ENCODE results near the gene SNRNP25.

Gene SNRNP25

GRCh38 chr16:67183-67791, 13.7 kb downstream of the SNRNP25 start:
- TF ChIP-seq HDGF (IDR thresholded peaks at IDR 0.05; ENCODE audit: borderline replicate concordance) (no peak), L3MBTL2 (conservative IDR thresholded peaks at IDR 0.05) (no peak), BHLHE40 (IDR thresholded peaks at IDR 0.05; ENCODE audit: borderline replicate concordance) (no peak), NFRKB (IDR thresholded peaks at IDR 0.05) (no peak), TARDBP (IDR thresholded peaks at IDR 0.05) (no peak), LEF1 (IDR thresholded peaks at IDR 0.05; ENCODE audit: borderline replicate concordance) (no peak), ZNF384 (IDR thresholded peaks at IDR 0.05) (no peak), PKNOX1 (IDR thresholded peaks at IDR 0.05) (no peak), FOXK2 (IDR thresholded peaks at IDR 0.05) (no peak), ARNT (IDR thresholded peaks at IDR 0.05) (no peak)
- no peak for DNase-seq (ENCODE audit: extremely low spot score)
- ChIA-PET POLR2A (interaction anchor here (3.3 to 8.3 kb wide), 2 partner anchors 10 to 14 kb away, joined by 13 to 31 read pairs; partner anchors contain the start of genes MPG, POLR3K and SNRNP25), CTCF (interaction anchor here (9.2 kb wide), 1 partner anchor 27 kb away, joined by 130 read pairs; no protein-coding TSS in a partner anchor)

GRCh38 chr16:67884-68789, 14.5 kb downstream of the SNRNP25 start:
- no peak for DNase-seq (ENCODE audit: extremely low spot score)
- CTCF ChIA-PET = interaction anchor here (9.2 kb wide), 1 partner anchor 27 kb away, joined by 130 read pairs; no protein-coding TSS in a partner anchor
- TF ChIP-seq FOXK2 (IDR thresholded peaks at IDR 0.05) (no peak), ARNT (IDR thresholded peaks at IDR 0.05) (no peak), SUZ12 (IDR thresholded peaks at IDR 0.05) (no peak), CTBP1 (IDR thresholded peaks at IDR 0.05; ENCODE audit: borderline replicate concordance) (no peak), SP1 (IDR thresholded peaks at IDR 0.05) (no peak), L3MBTL2 (conservative IDR thresholded peaks at IDR 0.05) (no peak), TARDBP (IDR thresholded peaks at IDR 0.05) (no peak), FOXA1 (IDR thresholded peaks at IDR 0.05) (no peak), BHLHE40 (IDR thresholded peaks at IDR 0.05; ENCODE audit: borderline replicate concordance) (no peak), HDGF (IDR thresholded peaks at IDR 0.05; ENCODE audit: borderline replicate concordance) (no peak)
- POLR2A ChIA-PET = interaction anchor here (3.3 to 8.3 kb wide), 2 partner anchors 9 to 15 kb away, joined by 13 to 31 read pairs; partner anchors contain the start of genes MPG, POLR3K and SNRNP25

GRCh38 chr16:69181-69580, 15.6 kb downstream of the SNRNP25 start:
- no peak for DNase-seq (ENCODE audit: extremely low spot score)
- no peak for TF ChIP-seq BHLHE40 (IDR thresholded peaks at IDR 0.05; ENCODE audit: borderline replicate concordance)
- TF ChIP-seq FOXM1 (IDR thresholded peaks at IDR 0.05; ENCODE audit: borderline replicate concordance) = no peak
- no peak for TF ChIP-seq LEF1 (IDR thresholded peaks at IDR 0.05; ENCODE audit: borderline replicate concordance)
- POLR2A ChIA-PET = interaction anchor here (8.3 kb wide), 1 partner anchor 16 kb away, joined by 31 read pairs; the partner anchor contains the start of genes POLR3K and SNRNP25
- CTCF ChIA-PET = interaction anchor here (1.2 to 9.2 kb wide), 2 partner anchors 16 to 26 kb away, joined by 3 to 130 read pairs; partner anchors contain the start of gene POLR3K

- no peak for DNase-seq (ENCODE audit: extremely low spot score)
- ChIA-PET CTCF (interaction anchor here (0.6 to 9.2 kb wide), 4 partner anchors 9 to 294 kb away, joined by 3 to 130 read pairs (median 4); partner anchors contain the start of gene HBQ1), POLR2A (interaction anchor here (0.9 to 3.8 kb wide), 4 partner anchors 18 to 27 kb away, joined by 3 to 12 read pairs (median 4); partner anchors contain the start of genes POLR3K and SNRNP25)
- no peak for TF ChIP-seq SP1 (IDR thresholded peaks at IDR 0.05)
These were observed 17.5 kb downstream of the SNRNP25 start for GRCh38 chr16:71210-71539.

GRCh38 chr16:71540-72401, 18.1 kb downstream of the SNRNP25 start:
- TF ChIP-seq SUZ12 (IDR thresholded peaks at IDR 0.05) = no peak
- TF ChIP-seq TARDBP (IDR thresholded peaks at IDR 0.05) = no peak
- TF ChIP-seq ZNF384 (IDR thresholded peaks at IDR 0.05) = no peak
- no peak for TF ChIP-seq ELF4 (IDR thresholded peaks at IDR 0.05)
- no peak for TF ChIP-seq CTBP1 (IDR thresholded peaks at IDR 0.05; ENCODE audit: borderline replicate concordance)
- POLR2A ChIA-PET = interaction anchor here (0.9 to 3.8 kb wide), 7 partner anchors 9 to 26 kb away, joined by 3 to 12 read pairs (median 3); partner anchors contain the start of genes POLR3K and SNRNP25
- CTCF ChIA-PET = interaction anchor here (0.6 to 9.2 kb wide), 6 partner anchors 9 to 293 kb away, joined by 3 to 130 read pairs (median 3); partner anchors contain the start of gene HBQ1
- DNase-seq (ENCODE audit: extremely low spot score) = peak; percentile 56

- POLR2A ChIA-PET = interaction anchor here (1.0 to 3.8 kb wide), 6 partner anchors 10 to 25 kb away, joined by 3 to 12 read pairs (median 4); partner anchors contain the start of genes POLR3K and SNRNP25
- TF ChIP-seq LEF1 (IDR thresholded peaks at IDR 0.05; ENCODE audit: borderline replicate concordance) = no peak
- no peak for TF ChIP-seq ELF4 (IDR thresholded peaks at IDR 0.05)
- no peak for TF ChIP-seq NFRKB (IDR thresholded peaks at IDR 0.05)
- TF ChIP-seq HDGF (IDR thresholded peaks at IDR 0.05; ENCODE audit: borderline replicate concordance) = no peak
- TF ChIP-seq SUZ12 (IDR thresholded peaks at IDR 0.05) = no peak
- no peak for TF ChIP-seq L3MBTL2 (conservative IDR thresholded peaks at IDR 0.05)
- TF ChIP-seq ARNT (IDR thresholded peaks at IDR 0.05) = no peak
- TF ChIP-seq ZNF384 (IDR thresholded peaks at IDR 0.05) = no peak
- TF ChIP-seq CTBP1 (IDR thresholded peaks at IDR 0.05; ENCODE audit: borderline replicate concordance) = no peak
- no peak for TF ChIP-seq FOXA1 (IDR thresholded peaks at IDR 0.05)
- no peak for TF ChIP-seq SP1 (IDR thresholded peaks at IDR 0.05)
- TF ChIP-seq TARDBP (IDR thresholded peaks at IDR 0.05) = no peak
- TF ChIP-seq FOXK2 (IDR thresholded peaks at IDR 0.05) = no peak
- peak; percentile 68 for DNase-seq (ENCODE audit: extremely low spot score)
- CTCF ChIA-PET = interaction anchor here (0.8 to 9.2 kb wide), 3 partner anchors 22 to 108 kb away, joined by 3 to 130 read pairs (median 3); partner anchors contain the start of gene HBQ1
These were observed 19.2 kb downstream of the SNRNP25 start, which contains the start of gene RHBDF1 for GRCh38 chr16:72561-73548. Gene RHBDF1 (minus strand): TSS chr16:72631. CDS start chr16:65015, 7,616 bp downstream.
